ENCODE measurements around the gene ZSCAN25.

ZSCAN25 gene

GRCh38 chr7:99667179-99667578 is 50.4 kb downstream of the ZSCAN25 start:
- H3K36me3 ChIP-seq (ENCODE audit: insufficient read depth, low read length), result no peaks in the 10 kb centered on the region
- TF ChIP-seq POLR2AphosphoS5 (IDR thresholded peaks at IDR 0.05; ENCODE audit: borderline replicate concordance, low read depth, low read length), result no peak
- TF ChIP-seq EZH2 (IDR thresholded peaks at IDR 0.05), result no peak
- no peak for TF ChIP-seq FOXP2 (optimal IDR thresholded peaks at IDR 0.05; ENCODE audit: control extremely low read depth, extremely low read length, insufficient read depth)
- no peak for DNase-seq (ENCODE audit: low read depth, low spot score)
- H3K27ac ChIP-seq, result no peak overlapping the region
- no peaks in the 10 kb centered on the region for H3K9me3 ChIP-seq (ENCODE audit: low read depth, low read length)
- no peak overlapping the region for H3K9ac ChIP-seq (ENCODE audit: insufficient read length)
- H3K4me3 ChIP-seq, result no peak overlapping the region

- no peaks in the 10 kb centered on the region for H3K36me3 ChIP-seq (ENCODE audit: insufficient read depth, low read length)
- no peak for DNase-seq (ENCODE audit: low read depth, low spot score)
- no peak for TF ChIP-seq POLR2AphosphoS5 (IDR thresholded peaks at IDR 0.05; ENCODE audit: borderline replicate concordance, low read depth, low read length)
- no peak for TF ChIP-seq EZH2 (IDR thresholded peaks at IDR 0.05)
- TF ChIP-seq FOXP2 (optimal IDR thresholded peaks at IDR 0.05; ENCODE audit: control extremely low read depth, extremely low read length, insufficient read depth), result no peak
- H3K9ac ChIP-seq (ENCODE audit: insufficient read length), result no peak overlapping the region
- no peaks in the 10 kb centered on the region for H3K9me3 ChIP-seq (ENCODE audit: low read depth, low read length)
- no peak overlapping the region for H3K27ac ChIP-seq
- no peak overlapping the region for H3K4me3 ChIP-seq
These were observed 51.8 kb downstream of the ZSCAN25 start for GRCh38 chr7:99668541-99668940.

- Histone ChIP-seq H3K36me3 (ENCODE audit: insufficient read depth, low read length) (no peaks in the 10 kb centered on the region), H3K9me3 (ENCODE audit: low read depth, low read length) (no peaks in the 10 kb centered on the region), H3K27ac (no peak overlapping the region), H3K9ac (ENCODE audit: insufficient read length) (no peak overlapping the region), H3K4me3 (no peak overlapping the region)
- DNase-seq (ENCODE audit: low read depth, low spot score), result no peak
- TF ChIP-seq POLR2AphosphoS5 (IDR thresholded peaks at IDR 0.05; ENCODE audit: borderline replicate concordance, low read depth, low read length) (no peak), FOXP2 (optimal IDR thresholded peaks at IDR 0.05; ENCODE audit: control extremely low read depth, extremely low read length, insufficient read depth) (no peak), EZH2 (IDR thresholded peaks at IDR 0.05) (no peak)
These were observed 53.0 kb downstream of the ZSCAN25 start for GRCh38 chr7:99669782-99670181.

DNA sequence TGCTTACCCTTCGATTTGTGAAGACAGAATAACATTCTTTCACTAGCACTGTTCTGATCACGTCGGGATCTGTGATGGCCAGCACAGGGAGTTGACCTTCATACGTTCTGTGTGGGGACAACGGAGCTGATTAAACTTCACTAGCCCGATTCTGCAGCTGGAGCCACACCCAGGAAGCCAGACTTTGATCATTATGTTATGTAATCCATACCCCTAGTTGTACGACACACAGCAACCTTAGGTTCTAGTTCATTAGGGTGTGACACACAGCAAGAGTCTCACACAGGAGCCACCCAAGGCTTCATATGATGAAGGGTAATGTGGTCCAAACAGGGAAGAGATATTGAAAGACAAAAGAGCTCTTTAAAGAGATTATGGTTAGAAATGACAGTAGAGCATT is 55.8 kb downstream of the ZSCAN25 start:
- H3K27ac ChIP-seq, result no peak overlapping the region
- no peak overlapping the region for H3K9ac ChIP-seq (ENCODE audit: insufficient read length)
- no peak for DNase-seq (ENCODE audit: low read depth, low spot score)
- H3K36me3 ChIP-seq (ENCODE audit: insufficient read depth, low read length), result no peaks in the 10 kb centered on the region
- no peaks in the 10 kb centered on the region for H3K9me3 ChIP-seq (ENCODE audit: low read depth, low read length)
- TF ChIP-seq EZH2 (IDR thresholded peaks at IDR 0.05) (no peak), POLR2AphosphoS5 (IDR thresholded peaks at IDR 0.05; ENCODE audit: borderline replicate concordance, low read depth, low read length) (no peak), FOXP2 (optimal IDR thresholded peaks at IDR 0.05; ENCODE audit: control extremely low read depth, extremely low read length, insufficient read depth) (no peak)
- H3K4me3 ChIP-seq, result no peak overlapping the region

DNA sequence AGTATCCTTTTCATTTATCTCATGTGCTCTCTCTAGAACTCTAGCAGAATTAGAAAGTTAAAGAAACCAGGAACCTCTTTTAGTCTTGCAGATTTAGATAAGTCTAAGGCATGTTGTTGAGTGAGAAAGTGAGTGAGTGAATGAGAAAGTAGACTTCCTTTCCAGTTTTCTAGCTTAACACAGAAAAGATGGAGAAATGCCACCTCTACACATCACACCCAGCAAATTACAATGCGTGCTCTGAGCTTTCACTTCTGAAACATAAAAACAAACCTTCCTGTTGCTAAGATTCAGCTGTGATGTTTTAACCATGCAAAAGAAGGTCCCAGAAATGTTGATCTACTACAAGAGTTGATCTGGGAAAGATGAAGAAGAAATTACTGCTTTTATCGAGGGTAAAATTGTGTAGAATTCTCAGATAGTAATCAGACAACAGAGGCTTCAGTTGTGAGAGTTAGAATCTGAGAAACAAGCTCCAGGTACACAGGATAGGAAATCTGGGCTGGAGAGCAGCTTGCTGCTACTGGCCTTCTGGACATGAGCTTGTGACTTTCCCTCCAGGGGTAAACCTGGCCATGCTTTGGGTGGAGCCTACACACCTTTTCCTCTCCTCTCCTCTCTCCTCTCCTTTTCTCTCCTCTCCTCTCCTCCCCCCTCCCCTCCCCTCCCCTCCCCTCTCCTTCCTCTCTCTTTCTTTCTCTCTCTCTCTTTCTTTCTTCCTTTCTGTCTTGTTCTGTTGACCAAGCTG is 58.4 kb downstream of the ZSCAN25 start:
- DNase-seq (ENCODE audit: low read depth, low spot score), result no peak
- TF ChIP-seq POLR2AphosphoS5 (IDR thresholded peaks at IDR 0.05; ENCODE audit: borderline replicate concordance, low read depth, low read length) (no peak), FOXP2 (optimal IDR thresholded peaks at IDR 0.05; ENCODE audit: control extremely low read depth, extremely low read length, insufficient read depth) (no peak), EZH2 (IDR thresholded peaks at IDR 0.05) (no peak)
- Histone ChIP-seq H3K36me3 (ENCODE audit: insufficient read depth, low read length) (no peaks in the 10 kb centered on the region), H3K9ac (ENCODE audit: insufficient read length) (no peak overlapping the region), H3K27ac (no peak overlapping the region), H3K9me3 (ENCODE audit: low read depth, low read length) (no peaks in the 10 kb centered on the region), H3K4me3 (no peak overlapping the region)

- no peaks in the 10 kb centered on the region; the same call in 1 of the 2 replicates for H3K9me3 ChIP-seq (ENCODE audit: low read depth, low read length)
- H3K36me3 ChIP-seq (ENCODE audit: insufficient read depth, low read length), result no peaks in the 10 kb centered on the region
- TF ChIP-seq EZH2 (IDR thresholded peaks at IDR 0.05) (no peak), POLR2AphosphoS5 (IDR thresholded peaks at IDR 0.05; ENCODE audit: borderline replicate concordance, low read depth, low read length) (no peak), FOXP2 (optimal IDR thresholded peaks at IDR 0.05; ENCODE audit: control extremely low read depth, extremely low read length, insufficient read depth) (no peak)
- H3K9ac ChIP-seq (ENCODE audit: insufficient read length), result no peak overlapping the region
- H3K27ac ChIP-seq, result no peak overlapping the region
- DNase-seq (ENCODE audit: low read depth, low spot score), result no peak
- H3K4me3 ChIP-seq, result no peak overlapping the region
These were observed 60.4 kb downstream of the ZSCAN25 start for GRCh38 chr7:99677013-99677647.

DNA sequence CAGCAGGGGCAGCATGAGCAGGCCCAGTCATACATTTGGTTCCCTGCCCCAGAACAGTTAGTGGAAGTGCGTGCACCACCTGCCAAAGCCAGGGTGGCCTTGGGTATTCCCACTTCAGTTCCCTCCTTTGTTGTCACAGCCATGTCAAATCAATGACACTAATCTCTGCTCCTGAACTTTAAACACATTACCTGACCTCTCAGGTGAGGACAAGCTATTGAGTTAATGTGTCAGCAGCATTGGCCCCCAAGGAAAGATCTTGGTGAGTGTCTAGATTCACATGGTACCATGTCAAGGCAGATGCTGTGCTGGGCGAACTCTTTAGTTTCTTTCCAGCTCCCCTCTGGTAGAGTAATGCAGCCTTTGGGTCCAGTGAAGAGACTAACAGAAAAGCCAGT is 60.9 kb downstream of the ZSCAN25 start:
- TF ChIP-seq FOXP2 (optimal IDR thresholded peaks at IDR 0.05; ENCODE audit: control extremely low read depth, extremely low read length, insufficient read depth) (no peak), POLR2AphosphoS5 (IDR thresholded peaks at IDR 0.05; ENCODE audit: borderline replicate concordance, low read depth, low read length) (no peak), EZH2 (IDR thresholded peaks at IDR 0.05) (no peak)
- no peaks in the 10 kb centered on the region; the same call in 1 of the 2 replicates for H3K9me3 ChIP-seq (ENCODE audit: low read depth, low read length)
- H3K27ac ChIP-seq, result no peak overlapping the region
- H3K9ac ChIP-seq (ENCODE audit: insufficient read length), result no peak overlapping the region
- no peak for DNase-seq (ENCODE audit: low read depth, low spot score)
- no peaks in the 10 kb centered on the region for H3K36me3 ChIP-seq (ENCODE audit: insufficient read depth, low read length)
- no peak overlapping the region for H3K4me3 ChIP-seq

DNA sequence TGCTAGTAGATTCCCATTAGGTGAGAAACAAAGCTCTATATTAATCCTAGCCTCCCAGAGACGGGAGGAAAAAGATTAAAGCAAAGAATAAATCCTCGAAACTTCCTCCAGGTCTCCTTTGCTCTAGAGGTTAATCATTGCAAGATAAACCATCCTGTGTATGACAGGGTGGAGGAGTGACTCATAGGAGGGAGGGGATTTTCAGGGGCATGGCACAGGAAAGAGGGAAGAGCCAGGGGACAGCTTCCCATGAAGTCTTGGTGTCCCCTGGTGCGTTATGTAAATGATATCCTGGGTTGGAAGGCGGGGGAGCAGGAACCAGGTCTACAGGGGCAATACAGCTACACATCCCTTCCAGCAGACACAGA is 62.3 kb downstream of the ZSCAN25 start:
- no peak for TF ChIP-seq POLR2AphosphoS5 (IDR thresholded peaks at IDR 0.05; ENCODE audit: borderline replicate concordance, low read depth, low read length)
- TF ChIP-seq EZH2 (IDR thresholded peaks at IDR 0.05), result no peak
- no peak for TF ChIP-seq FOXP2 (optimal IDR thresholded peaks at IDR 0.05; ENCODE audit: control extremely low read depth, extremely low read length, insufficient read depth)
- Histone ChIP-seq H3K9me3 (ENCODE audit: low read depth, low read length) (no peaks in the 10 kb centered on the region; the same call in 1 of the 2 replicates), H3K9ac (ENCODE audit: insufficient read length) (peak overlapping the region; percentile 0), H3K36me3 (ENCODE audit: insufficient read depth, low read length) (no peaks in the 10 kb centered on the region), H3K27ac (no peak overlapping the region), H3K4me3 (peak overlapping the region; percentile 67)
- DNase-seq (ENCODE audit: low read depth, low spot score), result no peak

All from SK-N-MC (cell line).